Fibroblast of lung (primary cell): ENCODE measurements around the gene ROMO1.
"Not testable (repeated sequence)": the region's sequence is repeated elsewhere in the genome, so short reads cannot be mapped to it uniquely, and the experiment has no call there.

Experiments
- CTCF ChIP-seq, 2 donors: IDR thresholded peaks in 1 of 2; conservative IDR thresholded peaks in 1 of 2; 1 replicate in 1 of 2; 2 replicates in 1 of 2; pipeline ENCODE4 v1.5.1; 2011 to 2012; ENCODE audit warnings: low read length in 2 of 2, control low read depth in 1 of 2, inconsistent platforms in 1 of 2, low read depth in 1 of 2, mild to moderate bottlenecking in 1 of 2
- EZH2 ChIP-seq: IDR thresholded peaks from 2 replicates; pipeline ENCODE4 v1.5.1; 2012; ENCODE audit warnings: low read length, control low read depth, mild to moderate bottlenecking; ENCODE audit errors: missing control alignments

GRCh38 chr20:35685368-35685767 is 13.8 kb upstream of the ROMO1 start:
- not testable (repeated sequence) for TF ChIP-seq CTCF (conservative IDR thresholded peaks at IDR 0.05 in 1 of 2, IDR thresholded peaks at IDR 0.05 in 1 of 2; ENCODE audit: low read depth in 1 of 2, low read length in 2 of 2); EZH2
